Transverse colon (tissue), 4 donors: ENCODE data around the gene RALGPS1. TPM values are rescaled to one million over a fixed set of nuclear protein-coding genes. Genes with fewer than 3 reads are reported as not detected.

Experiments used
- DNase-seq: peaks from one replicate; pipeline ENCODE4 v3.0.0-alpha.2; 2019
- H3K27ac ChIP-seq, 4 donors: fragments of 200-600 bp; sonication (generic); 2 replicates each; pipeline ENCODE4 v1.5.1; 2016 to 2018; ENCODE audit warnings: inconsistent platforms in 4 of 4
- H3K27me3 ChIP-seq: fragments of 200-600 bp; sonication (generic); 2 replicates; pipeline ENCODE4 v1.5.1; 2017; ENCODE audit warnings: inconsistent platforms
- H3K36me3 ChIP-seq, 4 donors: fragments of 200-600 bp; sonication (generic); 2 replicates each; pipeline ENCODE4 v1.5.1; 2017 to 2019; ENCODE audit warnings: inconsistent platforms in 4 of 4
- H3K4me1 ChIP-seq, 4 donors: fragments of 200-600 bp; sonication (generic); 2 replicates each; pipeline ENCODE4 v1.5.1; 2017 to 2020; ENCODE audit warnings: inconsistent platforms in 4 of 4
- H3K4me3 ChIP-seq, 4 donors: fragments of 200-600 bp; sonication (generic); 1 replicate in 1 of 4; 2 replicates in 3 of 4; pipeline versions ENCODE4 v1.5.1 to v1.6.1; 2017 to 2019; ENCODE audit warnings: inconsistent platforms in 4 of 4
- H3K9me3 ChIP-seq, 2 donors: fragments of 200-600 bp; sonication (generic); 2 replicates each; pipeline ENCODE4 v1.5.1; 2017 to 2019; ENCODE audit warnings: inconsistent platforms in 2 of 2
- EP300 ChIP-seq: sonication (generic); formaldehyde crosslinking; IDR thresholded peaks from one replicate; pipeline ENCODE4 v1.6.1; 2017; ENCODE audit warnings: antibody characterized with exemption, low read depth
- POLR2A ChIP-seq: fragments of 450-650 bp; IDR thresholded peaks from one replicate; pipeline ENCODE4 v1.6.1; 2016; ENCODE audit warnings: antibody characterized with exemption, mild to moderate bottlenecking, moderate library complexity
- POLR2AphosphoS5 ChIP-seq, 3 donors: sonication (generic); formaldehyde crosslinking; IDR thresholded peaks; one replicate each; pipeline ENCODE4 v1.6.1; 2016; ENCODE audit warnings: antibody characterized with exemption in 3 of 3
- WGBS, 2 donors: methylation state at CpG; one replicate each; pipeline ENCODE4 v1.1.5; 2018; ENCODE audit warnings: low coverage in 1 of 2; 5-methylcytosine and 5-hydroxymethylcytosine counted together
- in situ Hi-C, 4 donors: fragments of 200-750 bp; cut with MboI; loops; one replicate each; pipeline versions ENCODE4 v1.15.0 to v1.15.1; 2017; ENCODE audit warnings: low sequenced_read_pairs in 3 of 4, low pct_ligation_motif_present in 1 of 4, low pct_unique_long_range_greater_than_20kb in 1 of 4
- intact Hi-C: fragments of 100-400 bp; cut with DNase I; formaldehyde crosslinking; loops from one replicate; pipeline ENCODE4 v1.15.1; 2023; ENCODE audit warnings: low total_unique reads
- total RNA-seq, 4 donors: library from RNA; depleted of rRNA; stranded (reverse); fragments of >200 nt; gene quantifications; one replicate each; pipeline ENCODE4 v1.1.0, GENCODE V29; 2016
- TF ChIP-seq, protein P1 (sequence below), 5 experiments: fragments of 200-600 bp in 3 of 5; fragments of 450-650 bp in 2 of 5; sonication (generic) in 3 of 5; IDR thresholded peaks; 1 replicate in 2 of 5; 2 replicates in 3 of 5; pipeline ENCODE4 v1.5.1; 2016 to 2017; ENCODE audit warnings: antibody characterized with exemption in 5 of 5, inconsistent platforms in 3 of 5, mild to moderate bottlenecking in 2 of 5, moderate library complexity in 1 of 5

RALGPS1 gene
- total RNA-seq, 4 donors from 2014 or later = 46.0 to 119 (median 87.6) TPM

DNA sequence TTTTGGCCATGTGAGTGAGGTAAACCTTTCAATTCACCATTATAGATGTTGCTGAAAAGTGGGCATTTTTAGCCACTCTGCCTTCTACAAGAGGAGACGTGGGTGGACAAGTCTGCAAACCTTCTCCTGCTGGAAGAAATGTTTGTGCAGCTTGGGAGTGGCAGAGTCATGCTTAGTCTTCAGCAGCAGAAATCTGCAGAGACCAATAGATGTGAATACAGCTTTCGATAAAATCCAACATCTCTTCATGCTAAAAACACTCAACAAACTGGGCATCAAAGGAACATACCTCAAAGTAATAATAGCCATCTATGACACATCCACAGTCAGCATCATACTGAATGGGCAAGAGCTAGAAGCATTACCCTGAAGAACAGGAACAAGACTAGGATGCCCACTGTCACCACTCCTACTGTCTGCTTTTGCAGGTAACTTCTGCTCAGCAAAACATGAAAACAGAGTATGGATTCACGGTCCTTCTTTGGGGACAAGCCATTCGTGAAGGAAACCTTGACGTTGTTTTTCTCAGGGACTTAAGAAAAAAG lies 91.3 kb downstream of the RALGPS1 start:
- Histone ChIP-seq H3K4me3 (no peak overlapping the region), H3K27me3 (no peaks in the 10 kb centered on the region), H3K36me3 (no peaks in the 10 kb centered on the region), H3K9me3 (no peaks in the 10 kb centered on the region), H3K4me1 (peaks cover 0 to 6% (median under 1%) of the 10 kb centered on the region in 4 donors), H3K27ac (no peak overlapping the region)
- no peak for DNase-seq
- intact Hi-C loops (no loop called here), in situ Hi-C loops (no loop called here)
- no peak for TF ChIP-seq POLR2AphosphoS5 (IDR thresholded peaks at IDR 0.05)
- no peak for TF ChIP-seq POLR2A
- TF ChIP-seq EP300 = no peak
- TF ChIP-seq, protein P1, sequence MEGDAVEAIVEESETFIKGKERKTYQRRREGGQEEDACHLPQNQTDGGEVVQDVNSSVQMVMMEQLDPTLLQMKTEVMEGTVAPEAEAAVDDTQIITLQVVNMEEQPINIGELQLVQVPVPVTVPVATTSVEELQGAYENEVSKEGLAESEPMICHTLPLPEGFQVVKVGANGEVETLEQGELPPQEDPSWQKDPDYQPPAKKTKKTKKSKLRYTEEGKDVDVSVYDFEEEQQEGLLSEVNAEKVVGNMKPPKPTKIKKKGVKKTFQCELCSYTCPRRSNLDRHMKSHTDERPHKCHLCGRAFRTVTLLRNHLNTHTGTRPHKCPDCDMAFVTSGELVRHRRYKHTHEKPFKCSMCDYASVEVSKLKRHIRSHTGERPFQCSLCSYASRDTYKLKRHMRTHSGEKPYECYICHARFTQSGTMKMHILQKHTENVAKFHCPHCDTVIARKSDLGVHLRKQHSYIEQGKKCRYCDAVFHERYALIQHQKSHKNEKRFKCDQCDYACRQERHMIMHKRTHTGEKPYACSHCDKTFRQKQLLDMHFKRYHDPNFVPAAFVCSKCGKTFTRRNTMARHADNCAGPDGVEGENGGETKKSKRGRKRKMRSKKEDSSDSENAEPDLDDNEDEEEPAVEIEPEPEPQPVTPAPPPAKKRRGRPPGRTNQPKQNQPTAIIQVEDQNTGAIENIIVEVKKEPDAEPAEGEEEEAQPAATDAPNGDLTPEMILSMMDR (IDR thresholded peaks at IDR 0.05) = no peak
- 93 to 96% methylated on average over 3 to 5 of the region's 5 CpGs for WGBS, 2 donors

DNA sequence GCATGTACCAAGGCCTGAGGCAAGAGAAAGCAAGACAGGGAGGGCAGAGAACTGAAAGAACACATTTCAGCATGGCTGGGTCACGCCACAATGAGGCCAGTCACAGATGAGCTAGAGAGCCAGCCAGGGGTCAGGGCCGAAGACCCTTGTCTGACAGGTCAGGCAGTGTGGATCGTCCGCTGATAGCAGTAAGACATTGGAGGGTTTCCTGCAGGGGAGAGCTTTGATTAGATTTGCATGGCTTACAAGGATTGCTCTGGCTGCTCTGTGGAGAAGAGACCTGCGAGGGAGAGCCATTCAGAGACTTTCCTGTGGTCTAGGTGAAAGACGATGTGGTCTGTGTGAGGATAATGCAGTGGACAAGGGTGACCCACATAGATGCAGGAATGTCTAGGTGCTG lies 93.1 kb downstream of the RALGPS1 start:
- in situ Hi-C loops = no loop called here
- WGBS, 2 donors = 50 to 92% methylated on average over 2 to 6 of the region's 6 CpGs
- no peaks in the 10 kb centered on the region for H3K9me3 ChIP-seq

DNA sequence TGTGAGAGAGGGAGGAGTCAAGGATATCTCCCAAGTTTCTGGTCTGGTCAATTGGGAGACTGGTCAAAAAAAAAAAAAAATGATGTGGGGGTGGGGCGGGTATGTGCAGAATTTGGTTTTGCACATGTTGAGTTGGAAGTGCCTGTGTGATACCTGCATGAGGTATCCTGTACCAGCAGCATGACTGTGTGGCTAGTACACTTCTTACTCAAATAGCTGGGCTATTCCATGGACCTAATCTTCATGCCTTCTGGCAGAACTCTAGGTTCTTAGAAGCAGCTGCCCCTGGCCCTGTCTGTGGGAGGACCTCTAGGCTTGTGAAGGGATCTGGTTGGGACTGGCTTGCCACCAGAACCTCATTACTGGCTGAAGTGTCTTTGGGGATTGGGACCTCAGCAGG lies 93.5 kb downstream of the RALGPS1 start:
- Histone ChIP-seq H3K36me3 (no peaks in the 10 kb centered on the region), H3K27ac (no peak overlapping the region), H3K4me3 (no peak overlapping the region), H3K9me3 (no peaks in the 10 kb centered on the region), H3K27me3 (no peaks in the 10 kb centered on the region), H3K4me1 (peaks cover 10 to 15% (median 13%) of the 10 kb centered on the region in 4 donors)
- intact Hi-C loops = no loop called here
- in situ Hi-C loops = no loop called here
- TF ChIP-seq POLR2A (no peak), POLR2AphosphoS5 (IDR thresholded peaks at IDR 0.05) (no peak), EP300 (no peak)
- TF ChIP-seq, protein P1 (IDR thresholded peaks at IDR 0.05) = no peak
- DNase-seq = no peak
- WGBS, 2 donors = 80 to 100% methylated on average over 1 of the region's 1 CpG

More for the DNA sequence above, 93.1 kb downstream of the RALGPS1 start:
- H3K27me3 ChIP-seq = no peaks in the 10 kb centered on the region
- TF ChIP-seq, protein P1 (IDR thresholded peaks at IDR 0.05) = no peak
- no peak for TF ChIP-seq POLR2AphosphoS5 (IDR thresholded peaks at IDR 0.05)
- TF ChIP-seq EP300 = no peak
- no peak for TF ChIP-seq POLR2A
- H3K4me3 ChIP-seq = no peak overlapping the region
- intact Hi-C loops = no loop called here
- no peak for DNase-seq
- H3K4me1 ChIP-seq = peaks cover 10 to 15% (median 13%) of the 10 kb centered on the region in 4 donors
- H3K36me3 ChIP-seq = no peaks in the 10 kb centered on the region
- no peak overlapping the region for H3K27ac ChIP-seq

DNA sequence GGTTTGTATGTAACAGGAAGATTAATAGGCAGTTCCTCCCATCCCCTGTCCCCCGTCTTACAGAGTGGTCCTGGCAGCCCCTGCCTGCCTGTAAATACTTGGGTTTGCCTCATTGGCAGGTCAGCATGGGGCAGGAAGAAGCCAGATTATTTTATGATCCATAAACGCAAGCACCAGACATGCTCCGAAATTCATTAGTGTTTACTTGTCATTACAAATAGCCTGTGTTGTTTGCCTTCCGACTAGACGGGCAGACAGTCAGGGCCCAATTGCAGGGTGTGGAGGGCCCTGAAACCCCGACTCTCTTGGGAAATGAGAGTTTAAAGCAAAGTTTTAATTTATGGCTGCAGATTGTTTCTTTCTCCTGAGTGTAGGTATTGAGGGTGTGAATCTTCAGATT lies 97.2 kb downstream of the RALGPS1 start:
- H3K36me3 ChIP-seq = no peaks in the 10 kb centered on the region
- H3K4me3 ChIP-seq = no peak overlapping the region
- H3K9me3 ChIP-seq = no peaks in the 10 kb centered on the region
- no peak for DNase-seq
- TF ChIP-seq POLR2A = no peak
- TF ChIP-seq, protein P1 (IDR thresholded peaks at IDR 0.05) = no peak
- no peak for TF ChIP-seq POLR2AphosphoS5 (IDR thresholded peaks at IDR 0.05)
- TF ChIP-seq EP300 = no peak
- peak overlapping the region in 1 of 4 donors; percentile 26 for H3K27ac ChIP-seq
- H3K27me3 ChIP-seq = no peaks in the 10 kb centered on the region
- H3K4me1 ChIP-seq = peaks cover 5 to 18% (median 14%) of the 10 kb centered on the region in 4 donors
- intact Hi-C loops = no loop called here
- WGBS, 2 donors = 26 to 57% methylated on average over 5 to 6 of the region's 6 CpGs
- in situ Hi-C loops = no loop called here
